WI38 (cell line): ENCODE results near the gene GPC5.

ENCODE experiments used
- H3K4me3 ChIP-seq: 2 replicates; pipeline ENCODE4 v1.5.1; 2011; ENCODE audit warnings: low read depth, mild to moderate bottlenecking, control low read depth, low read length
- TF ChIP-seq, protein P1 (sequence below): IDR thresholded peaks from 2 replicates; pipeline ENCODE4 v1.5.1; 2012; ENCODE audit warnings: low read depth, mild to moderate bottlenecking, control low read depth, low read length

Gene GPC5

DNA sequence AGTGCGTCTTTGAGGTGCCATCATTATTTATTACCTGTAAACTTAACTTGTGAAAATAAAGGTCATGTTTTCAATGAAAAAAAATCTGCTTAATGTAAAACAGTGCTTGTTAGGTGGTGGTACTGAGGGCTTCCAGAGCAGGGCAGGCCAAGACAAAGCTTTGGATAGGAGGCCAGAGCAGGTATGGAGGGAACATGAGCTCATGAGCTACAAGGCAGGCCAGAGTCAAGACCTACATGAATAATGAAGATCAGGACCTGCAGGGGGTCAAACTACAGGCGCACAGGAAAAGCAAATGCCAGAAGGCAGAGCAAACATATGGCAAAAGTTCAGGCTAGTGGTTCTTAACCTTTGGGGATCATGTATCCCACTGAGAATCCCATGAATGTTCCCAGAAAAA, 343.5 kb downstream of the GPC5 start:
- no peak overlapping the region for H3K4me3 ChIP-seq
- TF ChIP-seq, protein P1, sequence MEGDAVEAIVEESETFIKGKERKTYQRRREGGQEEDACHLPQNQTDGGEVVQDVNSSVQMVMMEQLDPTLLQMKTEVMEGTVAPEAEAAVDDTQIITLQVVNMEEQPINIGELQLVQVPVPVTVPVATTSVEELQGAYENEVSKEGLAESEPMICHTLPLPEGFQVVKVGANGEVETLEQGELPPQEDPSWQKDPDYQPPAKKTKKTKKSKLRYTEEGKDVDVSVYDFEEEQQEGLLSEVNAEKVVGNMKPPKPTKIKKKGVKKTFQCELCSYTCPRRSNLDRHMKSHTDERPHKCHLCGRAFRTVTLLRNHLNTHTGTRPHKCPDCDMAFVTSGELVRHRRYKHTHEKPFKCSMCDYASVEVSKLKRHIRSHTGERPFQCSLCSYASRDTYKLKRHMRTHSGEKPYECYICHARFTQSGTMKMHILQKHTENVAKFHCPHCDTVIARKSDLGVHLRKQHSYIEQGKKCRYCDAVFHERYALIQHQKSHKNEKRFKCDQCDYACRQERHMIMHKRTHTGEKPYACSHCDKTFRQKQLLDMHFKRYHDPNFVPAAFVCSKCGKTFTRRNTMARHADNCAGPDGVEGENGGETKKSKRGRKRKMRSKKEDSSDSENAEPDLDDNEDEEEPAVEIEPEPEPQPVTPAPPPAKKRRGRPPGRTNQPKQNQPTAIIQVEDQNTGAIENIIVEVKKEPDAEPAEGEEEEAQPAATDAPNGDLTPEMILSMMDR, result no peak

DNA sequence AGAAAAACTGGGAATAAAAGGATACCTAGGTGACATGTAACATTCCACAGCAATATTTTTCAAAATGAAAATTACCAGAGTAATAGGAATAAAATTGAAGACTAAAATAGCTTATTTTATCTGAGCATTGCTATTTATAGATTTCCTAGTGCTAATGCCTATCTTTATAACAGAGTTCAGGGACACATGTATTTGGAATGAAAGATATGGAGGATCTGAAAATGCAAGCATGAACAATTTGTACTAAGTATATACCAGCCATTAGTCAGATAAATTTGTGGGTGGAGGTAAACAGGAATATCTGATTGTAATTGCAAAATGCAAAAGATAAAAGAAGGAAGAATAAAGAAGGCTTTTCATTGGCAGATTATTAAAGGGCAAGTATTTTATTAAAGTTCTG, 345.9 kb downstream of the GPC5 start:
- TF ChIP-seq, protein P1, result no peak
- H3K4me3 ChIP-seq, result no peak overlapping the region

DNA sequence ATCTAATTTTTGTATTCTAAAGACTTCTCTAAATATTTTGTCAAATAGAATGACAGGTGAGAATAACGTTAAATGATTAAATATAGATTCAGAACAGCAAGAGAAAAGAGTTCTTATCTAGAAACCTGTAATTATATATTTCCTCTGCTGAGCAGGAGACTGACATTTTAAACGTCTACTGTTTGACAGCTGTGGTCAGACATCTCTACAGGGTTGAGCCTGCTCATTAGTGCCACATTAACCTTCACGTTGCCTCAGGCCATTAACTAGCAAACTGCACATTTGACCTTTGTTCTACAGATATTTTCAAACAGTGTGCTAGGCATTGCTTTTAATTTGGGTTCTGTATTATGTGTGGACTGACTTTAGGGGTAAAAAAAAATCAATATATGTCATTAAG, 347.5 kb downstream of the GPC5 start:
- H3K4me3 ChIP-seq, result no peak overlapping the region
- TF ChIP-seq, protein P1, result no peak

DNA sequence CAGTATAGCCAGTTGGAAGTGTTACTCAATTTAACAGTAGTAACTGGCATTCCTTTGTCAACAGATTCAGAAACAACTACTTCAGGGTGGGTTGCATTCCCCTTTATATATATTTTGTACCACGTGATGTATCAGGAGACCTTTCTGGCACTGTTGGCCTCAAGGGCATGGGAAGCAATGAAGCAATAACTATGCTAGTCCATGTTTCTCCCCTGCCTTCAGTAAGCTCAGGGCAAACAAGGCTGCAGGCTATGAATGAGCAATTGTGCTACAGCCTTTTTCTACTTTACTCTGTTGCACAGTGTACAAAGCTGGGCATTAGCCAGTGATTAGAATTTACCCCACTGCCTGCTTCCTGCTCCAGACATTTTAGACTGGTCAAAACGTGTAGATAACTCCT, 348.8 kb downstream of the GPC5 start:
- TF ChIP-seq, protein P1, result no peak
- H3K4me3 ChIP-seq, result no peak overlapping the region

DNA sequence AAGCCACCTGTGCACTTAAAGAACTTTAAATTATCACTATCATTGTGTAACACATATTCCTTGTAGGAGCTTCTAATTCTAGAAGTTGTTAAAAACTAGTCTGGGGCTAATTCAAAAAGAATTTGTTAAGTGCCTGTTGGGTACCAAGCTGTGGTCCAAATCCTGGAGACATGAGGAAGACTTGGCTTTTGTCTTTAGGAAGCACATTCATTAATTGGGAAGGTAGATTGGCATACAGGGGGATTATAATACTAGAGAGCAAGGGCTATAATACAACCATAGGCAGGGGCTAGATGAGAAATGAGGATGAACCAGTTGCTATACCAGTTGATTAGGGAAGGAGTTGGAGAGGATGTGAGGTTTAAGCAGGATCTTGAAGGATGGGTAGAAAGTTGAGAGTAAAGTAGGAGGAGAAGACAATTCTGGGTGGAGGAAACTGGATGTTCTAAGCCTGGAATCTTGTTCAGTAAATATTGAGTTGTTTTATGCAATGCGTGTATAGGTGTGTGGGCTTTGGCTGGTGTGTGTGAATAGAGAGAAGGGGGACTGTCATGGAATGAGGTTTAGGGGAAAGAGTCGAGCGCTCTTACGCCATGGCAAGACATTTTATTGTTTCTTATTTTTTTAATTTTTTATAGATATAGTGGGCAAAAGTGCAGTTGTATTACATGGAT, 350.1 kb downstream of the GPC5 start:
- TF ChIP-seq, protein P1, result no peak
- no peak overlapping the region for H3K4me3 ChIP-seq

DNA sequence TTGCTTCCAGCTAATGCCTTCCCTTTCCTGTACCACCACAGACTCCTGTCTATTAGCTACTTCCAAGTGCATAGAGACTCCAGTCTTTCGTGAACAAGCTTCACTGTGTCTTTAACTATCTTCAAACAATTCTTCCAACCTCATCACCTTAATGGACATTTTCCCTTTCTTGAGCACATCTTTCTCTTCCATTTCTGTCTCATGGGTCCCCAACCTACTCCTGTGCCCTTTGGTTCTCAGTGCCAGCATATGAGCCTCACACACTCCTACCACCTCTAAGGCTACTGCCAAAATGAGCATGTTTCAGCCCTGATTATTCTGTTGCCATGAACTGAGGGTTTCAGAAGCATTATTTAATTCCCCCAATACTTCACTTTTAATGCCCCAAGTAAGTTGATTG, 360.3 kb downstream of the GPC5 start:
- no peak overlapping the region for H3K4me3 ChIP-seq
- TF ChIP-seq, protein P1, result no peak

DNA sequence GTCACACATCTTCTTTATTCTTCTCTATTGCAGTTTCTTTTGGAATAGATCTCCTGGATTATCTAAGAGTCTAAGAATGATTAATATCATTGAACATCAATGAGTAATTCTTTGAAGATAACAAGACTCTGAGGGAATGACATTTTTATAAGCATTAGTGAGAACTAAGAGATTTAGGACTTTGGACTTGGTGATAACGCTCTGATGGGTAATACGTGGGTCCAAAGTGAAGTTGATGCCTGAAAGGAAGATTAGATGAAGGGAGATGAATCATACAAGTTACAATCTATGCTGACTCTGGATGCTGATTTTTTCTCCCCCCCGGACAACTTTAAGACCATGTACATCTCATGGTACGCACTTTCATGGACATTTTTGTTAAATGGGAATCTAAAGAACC, 364.5 kb downstream of the GPC5 start:
- TF ChIP-seq, protein P1, result no peak
- H3K4me3 ChIP-seq, result no peak overlapping the region
